ENCODE results near the gene MARVELD1. TPM values are rescaled to one million over a fixed set of nuclear protein-coding genes. Genes with fewer than 3 reads are reported as not detected.

The MARVELD1 gene
- total RNA-seq, 1 experiment from 2014 or later = not detected

GRCh38 chr10:97714401-97715258, 1.1 kb downstream of the MARVELD1 start:
- no peaks in the 10 kb centered on the region for H3K79me2 ChIP-seq (ENCODE audit: low read length)
- H3K4me2 ChIP-seq (ENCODE audit: low read depth, low read length, poor library complexity, severe bottlenecking) = no peak overlapping the region
- no peaks in the 10 kb centered on the region for H3K9me3 ChIP-seq (ENCODE audit: low read length)
- no peaks in the 10 kb centered on the region for H3K4me1 ChIP-seq (ENCODE audit: low read length)
- H3K27ac ChIP-seq (ENCODE audit: low read length) = no peak overlapping the region
- DNase-seq = no peak
- no peak overlapping the region for H3K9ac ChIP-seq (ENCODE audit: low read length)
- H3K9me2 ChIP-seq (replicated peaks; ENCODE audit: insufficient read depth, low read length) = no peaks in the 10 kb centered on the region
- H3K27me3 ChIP-seq (ENCODE audit: low read length) = no peaks in the 10 kb centered on the region
- no peaks in the 10 kb centered on the region for H3K36me3 ChIP-seq (ENCODE audit: insufficient read depth, low read length)
- no peak overlapping the region for H3K4me3 ChIP-seq (ENCODE audit: low read length)
- H4K20me1 ChIP-seq (ENCODE audit: insufficient read depth, low read depth, low read length) = no peaks in the 10 kb centered on the region
- H2AFZ ChIP-seq (ENCODE audit: low read length) = no peak overlapping the region

GRCh38 chr10:97715259-97715874, 1.8 kb downstream of the MARVELD1 start:
- no peaks in the 10 kb centered on the region for H3K79me2 ChIP-seq (ENCODE audit: low read length)
- no peaks in the 10 kb centered on the region for H3K27me3 ChIP-seq (ENCODE audit: low read length)
- DNase-seq = no peak
- no peak overlapping the region for H3K9ac ChIP-seq (ENCODE audit: low read length)
- H3K4me3 ChIP-seq (ENCODE audit: low read length) = no peak overlapping the region
- H3K36me3 ChIP-seq (ENCODE audit: insufficient read depth, low read length) = no peaks in the 10 kb centered on the region
- no peak overlapping the region for H3K27ac ChIP-seq (ENCODE audit: low read length)
- no peaks in the 10 kb centered on the region for H3K4me1 ChIP-seq (ENCODE audit: low read length)
- no peaks in the 10 kb centered on the region for H3K9me2 ChIP-seq (replicated peaks; ENCODE audit: insufficient read depth, low read length)
- no peaks in the 10 kb centered on the region for H4K20me1 ChIP-seq (ENCODE audit: insufficient read depth, low read depth, low read length)
- no peak overlapping the region for H3K4me2 ChIP-seq (ENCODE audit: low read depth, low read length, poor library complexity, severe bottlenecking)
- no peaks in the 10 kb centered on the region for H3K9me3 ChIP-seq (ENCODE audit: low read length)
- H2AFZ ChIP-seq (ENCODE audit: low read length) = no peak overlapping the region

- Histone ChIP-seq H3K27me3 (ENCODE audit: low read length) (no peaks in the 10 kb centered on the region), H4K20me1 (ENCODE audit: insufficient read depth, low read depth, low read length) (no peaks in the 10 kb centered on the region), H3K9ac (ENCODE audit: low read length) (no peak overlapping the region), H3K9me3 (ENCODE audit: low read length) (no peaks in the 10 kb centered on the region), H3K4me3 (ENCODE audit: low read length) (no peak overlapping the region), H3K27ac (ENCODE audit: low read length) (no peak overlapping the region), H2AFZ (ENCODE audit: low read length) (no peak overlapping the region), H3K79me2 (ENCODE audit: low read length) (no peaks in the 10 kb centered on the region), H3K4me2 (ENCODE audit: low read depth, low read length, poor library complexity, severe bottlenecking) (no peak overlapping the region), H3K4me1 (ENCODE audit: low read length) (no peaks in the 10 kb centered on the region), H3K9me2 (replicated peaks; ENCODE audit: insufficient read depth, low read length) (no peaks in the 10 kb centered on the region), H3K36me3 (ENCODE audit: insufficient read depth, low read length) (no peaks in the 10 kb centered on the region)
- DNase-seq = no peak
Observed at GRCh38 chr10:97717627-97718026, 4.1 kb downstream of the MARVELD1 start.

- H3K36me3 ChIP-seq (ENCODE audit: insufficient read depth, low read length) = no peaks in the 10 kb centered on the region
- H3K9me3 ChIP-seq (ENCODE audit: low read length) = no peaks in the 10 kb centered on the region
- no peak overlapping the region for H3K4me2 ChIP-seq (ENCODE audit: low read depth, low read length, poor library complexity, severe bottlenecking)
- no peak overlapping the region for H3K27ac ChIP-seq (ENCODE audit: low read length)
- no peaks in the 10 kb centered on the region for H4K20me1 ChIP-seq (ENCODE audit: insufficient read depth, low read depth, low read length)
- no peaks in the 10 kb centered on the region for H3K79me2 ChIP-seq (ENCODE audit: low read length)
- no peak overlapping the region for H2AFZ ChIP-seq (ENCODE audit: low read length)
- no peaks in the 10 kb centered on the region for H3K27me3 ChIP-seq (ENCODE audit: low read length)
- no peaks in the 10 kb centered on the region for H3K9me2 ChIP-seq (replicated peaks; ENCODE audit: insufficient read depth, low read length)
- H3K4me1 ChIP-seq (ENCODE audit: low read length) = no peaks in the 10 kb centered on the region
- no peak overlapping the region for H3K4me3 ChIP-seq (ENCODE audit: low read length)
- no peak for DNase-seq
- H3K9ac ChIP-seq (ENCODE audit: low read length) = no peak overlapping the region
Observed at GRCh38 chr10:97718178-97718577, 4.6 kb downstream of the MARVELD1 start.

GRCh38 chr10:97718659-97719142, 5.2 kb downstream of the MARVELD1 start:
- no peaks in the 10 kb centered on the region for H3K4me1 ChIP-seq (ENCODE audit: low read length)
- H3K79me2 ChIP-seq (ENCODE audit: low read length) = no peaks in the 10 kb centered on the region
- H3K4me3 ChIP-seq (ENCODE audit: low read length) = no peak overlapping the region
- no peak overlapping the region for H3K9ac ChIP-seq (ENCODE audit: low read length)
- H4K20me1 ChIP-seq (ENCODE audit: insufficient read depth, low read depth, low read length) = no peaks in the 10 kb centered on the region
- no peak overlapping the region for H3K4me2 ChIP-seq (ENCODE audit: low read depth, low read length, poor library complexity, severe bottlenecking)
- H3K27me3 ChIP-seq (ENCODE audit: low read length) = no peaks in the 10 kb centered on the region
- H3K27ac ChIP-seq (ENCODE audit: low read length) = no peak overlapping the region
- no peak overlapping the region for H2AFZ ChIP-seq (ENCODE audit: low read length)
- H3K9me3 ChIP-seq (ENCODE audit: low read length) = no peaks in the 10 kb centered on the region
- DNase-seq = no peak
- H3K36me3 ChIP-seq (ENCODE audit: insufficient read depth, low read length) = no peaks in the 10 kb centered on the region
- no peaks in the 10 kb centered on the region for H3K9me2 ChIP-seq (replicated peaks; ENCODE audit: insufficient read depth, low read length)

GRCh38 chr10:97719602-97720001, 6.1 kb downstream of the MARVELD1 start:
- no peak for DNase-seq
- no peak overlapping the region for H3K9ac ChIP-seq (ENCODE audit: low read length)
- no peaks in the 10 kb centered on the region for H3K79me2 ChIP-seq (ENCODE audit: low read length)
- H3K36me3 ChIP-seq (ENCODE audit: insufficient read depth, low read length) = no peaks in the 10 kb centered on the region
- no peak overlapping the region for H3K27ac ChIP-seq (ENCODE audit: low read length)
- H3K9me3 ChIP-seq (ENCODE audit: low read length) = no peaks in the 10 kb centered on the region
- H3K27me3 ChIP-seq (ENCODE audit: low read length) = no peaks in the 10 kb centered on the region
- H3K4me2 ChIP-seq (ENCODE audit: low read depth, low read length, poor library complexity, severe bottlenecking) = no peak overlapping the region
- no peaks in the 10 kb centered on the region for H3K4me1 ChIP-seq (ENCODE audit: low read length)
- H4K20me1 ChIP-seq (ENCODE audit: insufficient read depth, low read depth, low read length) = no peaks in the 10 kb centered on the region
- no peak overlapping the region for H3K4me3 ChIP-seq (ENCODE audit: low read length)
- no peak overlapping the region for H2AFZ ChIP-seq (ENCODE audit: low read length)
- H3K9me2 ChIP-seq (replicated peaks; ENCODE audit: insufficient read depth, low read length) = no peaks in the 10 kb centered on the region

- H3K27ac ChIP-seq (ENCODE audit: low read length) = no peak overlapping the region
- H3K9me2 ChIP-seq (replicated peaks; ENCODE audit: insufficient read depth, low read length) = no peaks in the 10 kb centered on the region
- H3K79me2 ChIP-seq (ENCODE audit: low read length) = no peaks in the 10 kb centered on the region
- no peak overlapping the region for H3K9ac ChIP-seq (ENCODE audit: low read length)
- no peaks in the 10 kb centered on the region for H3K9me3 ChIP-seq (ENCODE audit: low read length)
- H3K4me3 ChIP-seq (ENCODE audit: low read length) = no peak overlapping the region
- no peaks in the 10 kb centered on the region for H3K27me3 ChIP-seq (ENCODE audit: low read length)
- H4K20me1 ChIP-seq (ENCODE audit: insufficient read depth, low read depth, low read length) = no peaks in the 10 kb centered on the region
- no peaks in the 10 kb centered on the region for H3K36me3 ChIP-seq (ENCODE audit: insufficient read depth, low read length)
- no peak for DNase-seq
- H3K4me2 ChIP-seq (ENCODE audit: low read depth, low read length, poor library complexity, severe bottlenecking) = no peak overlapping the region
- H2AFZ ChIP-seq (ENCODE audit: low read length) = no peak overlapping the region
- H3K4me1 ChIP-seq (ENCODE audit: low read length) = no peaks in the 10 kb centered on the region
Observed at GRCh38 chr10:97721871-97722780, 8.6 kb downstream of the MARVELD1 start.

GRCh38 chr10:97723001-97723400, 9.5 kb downstream of the MARVELD1 start:
- no peaks in the 10 kb centered on the region for H3K79me2 ChIP-seq (ENCODE audit: low read length)
- DNase-seq = no peak
- no peak overlapping the region for H3K4me3 ChIP-seq (ENCODE audit: low read length)
- H3K4me2 ChIP-seq (ENCODE audit: low read depth, low read length, poor library complexity, severe bottlenecking) = no peak overlapping the region
- H3K9ac ChIP-seq (ENCODE audit: low read length) = no peak overlapping the region
- no peak overlapping the region for H2AFZ ChIP-seq (ENCODE audit: low read length)
- no peaks in the 10 kb centered on the region for H3K9me2 ChIP-seq (replicated peaks; ENCODE audit: insufficient read depth, low read length)
- H3K27me3 ChIP-seq (ENCODE audit: low read length) = no peaks in the 10 kb centered on the region
- H3K27ac ChIP-seq (ENCODE audit: low read length) = no peak overlapping the region
- no peaks in the 10 kb centered on the region for H4K20me1 ChIP-seq (ENCODE audit: insufficient read depth, low read depth, low read length)
- H3K9me3 ChIP-seq (ENCODE audit: low read length) = no peaks in the 10 kb centered on the region
- no peaks in the 10 kb centered on the region for H3K4me1 ChIP-seq (ENCODE audit: low read length)
- H3K36me3 ChIP-seq (ENCODE audit: insufficient read depth, low read length) = no peaks in the 10 kb centered on the region
